LNCaP clone FGC (cell line): Measurements from ENCODE around the gene MPV17L2.

Source experiments
- DNase-seq: peaks from one replicate; pipeline ENCODE4 v3.0.0-alpha.2; 2011; ENCODE audit warnings: low read depth
- H3K4me3 ChIP-seq: 2 replicates; pipeline ENCODE4 v1.5.1; 2011; ENCODE audit warnings: mild to moderate bottlenecking, low read depth, low read length, control low read depth
- CTCF ChIP-seq: IDR thresholded peaks from 2 replicates; pipeline ENCODE4 v1.5.1; 2012; ENCODE audit warnings: mild to moderate bottlenecking; ENCODE audit not compliant: control insufficient read depth, insufficient read depth; ENCODE audit errors: extremely low read depth

MPV17L2 gene

GRCh38 chr19:18197941-18198340 lies 4.9 kb downstream of the MPV17L2 start:
- no peak for DNase-seq
- TF ChIP-seq CTCF, result no peak
- H3K4me3 ChIP-seq, result no peak overlapping the region

- H3K4me3 ChIP-seq, result no peak overlapping the region
- no peak for DNase-seq
- TF ChIP-seq CTCF, result no peak
Measured at GRCh38 chr19:18198374-18198773, 5.4 kb downstream of the MPV17L2 start.

GRCh38 chr19:18202397-18202777 lies 9.4 kb downstream of the MPV17L2 start:
- no peak for DNase-seq
- no peak for TF ChIP-seq CTCF
- peak overlapping the region; percentile 82 for H3K4me3 ChIP-seq

- peak; percentile 41 for TF ChIP-seq CTCF
- H3K4me3 ChIP-seq, result peak overlapping the region; percentile 82
- no peak for DNase-seq
Measured at GRCh38 chr19:18202778-18203407, 9.9 kb downstream of the MPV17L2 start.

- peak overlapping the region; percentile 82 for H3K4me3 ChIP-seq
- TF ChIP-seq CTCF, result no peak
- no peak for DNase-seq
Measured at GRCh38 chr19:18203408-18203862, 10.4 kb downstream of the MPV17L2 start.

GRCh38 chr19:18203863-18204393 lies 10.9 kb downstream of the MPV17L2 start, which contains the start of gene RAB3A:
RAB3A (minus strand) TSS chr19:18204042; CDS start chr19:18202740, 1,302 bp downstream.
- peak within 1 kb of the TSS; percentile 82 for H3K4me3 ChIP-seq
- DNase-seq, result peak; percentile 99
- no peak for TF ChIP-seq CTCF
